Keratinocyte (primary cell): Measurements from ENCODE around the gene NYAP2.

Source experiments
- CTCF ChIP-seq, 3 experiments: IDR thresholded peaks in 1 of 3; conservative IDR thresholded peaks in 1 of 3; optimal IDR thresholded peaks in 1 of 3; 2 replicates in 2 of 3; 3 replicates in 1 of 3; pipeline versions ENCODE3 to v1.5.1; 2011; ENCODE audit warnings: low read length in 3 of 3, mild to moderate bottlenecking in 3 of 3, moderate library complexity in 2 of 3, control low read depth in 1 of 3, inconsistent platforms in 1 of 3; ENCODE audit not compliant: insufficient read depth in 2 of 3; ENCODE audit errors: extremely low read depth in 1 of 3
- EZH2 ChIP-seq: IDR thresholded peaks from one replicate; pipeline ENCODE4 v1.6.1; 2012; ENCODE audit warnings: inconsistent platforms, mild to moderate bottlenecking, low read length, moderate library complexity

- TF ChIP-seq CTCF (optimal IDR thresholded peaks at IDR 0.05 in 1 of 3, IDR thresholded peaks at IDR 0.05 in 1 of 3, conservative IDR thresholded peaks at IDR 0.05 in 1 of 3; ENCODE audit: extremely low read depth in 1 of 3, insufficient read depth in 2 of 3, low read length in 3 of 3) (no peak), EZH2 (no peak)
These were observed 37.8 kb downstream of the NYAP2 start for GRCh38 chr2:225437319-225437718.
